Upper lobe of right lung (tissue), 1 donor: Measurements from ENCODE around the gene ACTL7B. TPM values are rescaled to one million over a fixed set of nuclear protein-coding genes. Genes with fewer than 3 reads are reported as not detected.

Source experiments
- ATAC-seq: fragments of 200-7000 bp; cut with Tn5 transposase; one replicate; pipeline ENCODE4 v1.9.1; 2020; ENCODE audit warnings: mild to moderate bottlenecking, moderate library complexity
- DNase-seq: peaks from one replicate; pipeline ENCODE4 v3.0.0-alpha.2; 2020
- H3K27ac ChIP-seq: fragments of 200-600 bp; one replicate; pipeline ENCODE4 v1.8.0; 2022
- H3K27me3 ChIP-seq: fragments of 200-600 bp; one replicate; pipeline ENCODE4 v1.8.0; 2022; ENCODE audit warnings: mild to moderate bottlenecking
- H3K36me3 ChIP-seq: fragments of 200-600 bp; one replicate; pipeline ENCODE4 v1.8.0; 2022
- H3K4me1 ChIP-seq: fragments of 200-600 bp; one replicate; pipeline ENCODE4 v1.8.0; 2022
- H3K4me3 ChIP-seq: fragments of 200-600 bp; one replicate; pipeline ENCODE4 v1.8.0; 2022; ENCODE audit warnings: mild to moderate bottlenecking
- H3K9me3 ChIP-seq: fragments of 200-600 bp; one replicate; pipeline ENCODE4 v1.8.0; 2022
- intact Hi-C: fragments of 100-400 bp; cut with DNase I; formaldehyde crosslinking; loops from one replicate; pipeline ENCODE4 v1.11.0; 2022
- total RNA-seq: library from RNA; stranded (reverse); fragmentation: NEBNext Ultra II Directional; extraction: Animal tissue kit (Norgen Biotek cat#: 25700); gene quantifications from one replicate; pipeline ENCODE4 v1.2.1, GENCODE V29; 2021
- TF ChIP-seq, protein P1 (sequence below): fragments of 200-600 bp; IDR thresholded peaks from one replicate; pipeline ENCODE4 v1.8.0; 2022; ENCODE audit warnings: antibody characterized with exemption
- donor health status: DM: no; HTN: yes; CAD: no; lungs with severe emphysema.

Gene ACTL7B
- total RNA-seq, 1 donor from 2014 or later, result not detected

DNA sequence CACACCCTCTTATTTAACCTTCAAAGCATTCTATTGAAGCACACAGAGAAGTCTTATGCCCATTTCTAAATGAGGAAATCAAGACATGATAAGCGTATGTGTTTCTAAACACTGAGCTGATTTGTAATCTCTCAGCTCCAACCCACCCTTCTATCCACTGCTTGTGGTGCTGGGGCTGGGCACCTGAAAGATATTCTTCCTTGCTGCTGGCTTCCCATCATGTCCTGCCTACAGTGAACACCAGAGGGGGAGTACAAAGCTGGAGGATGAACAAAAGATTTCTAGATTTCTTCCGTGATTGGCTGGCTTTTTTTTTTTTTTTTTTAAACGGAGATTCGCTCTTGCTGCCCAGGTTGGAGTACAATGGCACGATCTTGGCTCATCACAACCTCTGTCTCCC is 20.6 kb upstream of the ACTL7B start:
- Histone ChIP-seq H3K4me3 (no peak overlapping the region), H3K36me3 (peaks cover 87% of the 10 kb centered on the region), H3K27ac (no peak overlapping the region), H3K4me1 (no peaks in the 10 kb centered on the region), H3K9me3 (no peaks in the 10 kb centered on the region), H3K27me3 (no peaks in the 10 kb centered on the region)
- TF ChIP-seq, protein P1, sequence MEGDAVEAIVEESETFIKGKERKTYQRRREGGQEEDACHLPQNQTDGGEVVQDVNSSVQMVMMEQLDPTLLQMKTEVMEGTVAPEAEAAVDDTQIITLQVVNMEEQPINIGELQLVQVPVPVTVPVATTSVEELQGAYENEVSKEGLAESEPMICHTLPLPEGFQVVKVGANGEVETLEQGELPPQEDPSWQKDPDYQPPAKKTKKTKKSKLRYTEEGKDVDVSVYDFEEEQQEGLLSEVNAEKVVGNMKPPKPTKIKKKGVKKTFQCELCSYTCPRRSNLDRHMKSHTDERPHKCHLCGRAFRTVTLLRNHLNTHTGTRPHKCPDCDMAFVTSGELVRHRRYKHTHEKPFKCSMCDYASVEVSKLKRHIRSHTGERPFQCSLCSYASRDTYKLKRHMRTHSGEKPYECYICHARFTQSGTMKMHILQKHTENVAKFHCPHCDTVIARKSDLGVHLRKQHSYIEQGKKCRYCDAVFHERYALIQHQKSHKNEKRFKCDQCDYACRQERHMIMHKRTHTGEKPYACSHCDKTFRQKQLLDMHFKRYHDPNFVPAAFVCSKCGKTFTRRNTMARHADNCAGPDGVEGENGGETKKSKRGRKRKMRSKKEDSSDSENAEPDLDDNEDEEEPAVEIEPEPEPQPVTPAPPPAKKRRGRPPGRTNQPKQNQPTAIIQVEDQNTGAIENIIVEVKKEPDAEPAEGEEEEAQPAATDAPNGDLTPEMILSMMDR, result no peak
- no peak for ATAC-seq
- DNase-seq, result no peak
- intact Hi-C loops, result no loop called here

DNA sequence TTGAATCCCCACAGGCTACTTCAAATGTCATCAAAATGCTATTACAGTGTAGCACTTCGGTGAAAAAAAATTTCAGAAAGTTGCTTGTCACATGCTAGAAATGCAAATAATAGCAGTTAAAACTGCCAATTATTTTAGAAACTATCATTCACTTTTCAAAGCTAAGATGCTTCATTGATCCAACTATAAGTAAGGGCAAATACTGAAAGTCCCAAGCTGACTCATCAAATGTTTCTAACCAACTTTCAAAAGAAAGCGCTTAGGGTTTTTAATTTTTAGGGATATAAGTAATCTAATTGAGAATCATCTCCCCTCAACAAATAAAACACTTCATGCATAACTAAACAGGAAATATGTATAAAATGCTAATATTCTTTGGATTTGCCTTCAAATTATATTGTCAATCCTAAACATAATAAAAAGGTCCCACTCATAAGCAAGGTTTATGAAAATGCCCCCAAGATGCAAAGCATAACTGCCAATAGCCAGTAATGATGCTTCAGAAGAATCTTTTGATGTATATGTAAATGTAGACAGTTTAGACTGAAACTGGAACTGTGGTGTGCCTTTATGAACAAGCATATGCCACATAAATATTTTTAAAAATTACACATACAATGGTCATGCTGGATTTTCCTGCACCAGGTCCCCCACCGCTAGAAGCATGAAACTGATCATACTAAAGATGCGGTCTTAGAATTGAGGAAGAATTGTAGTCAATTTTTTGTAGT is 18.4 kb upstream of the ACTL7B start:
- no peaks in the 10 kb centered on the region for H3K4me1 ChIP-seq
- H3K27me3 ChIP-seq, result no peaks in the 10 kb centered on the region
- intact Hi-C loops, result no loop called here
- no peak overlapping the region for H3K4me3 ChIP-seq
- no peak overlapping the region for H3K27ac ChIP-seq
- H3K9me3 ChIP-seq, result no peaks in the 10 kb centered on the region
- TF ChIP-seq, protein P1, result no peak
- H3K36me3 ChIP-seq, result peaks cover 84% of the 10 kb centered on the region
- DNase-seq, result no peak
- no peak for ATAC-seq

DNA sequence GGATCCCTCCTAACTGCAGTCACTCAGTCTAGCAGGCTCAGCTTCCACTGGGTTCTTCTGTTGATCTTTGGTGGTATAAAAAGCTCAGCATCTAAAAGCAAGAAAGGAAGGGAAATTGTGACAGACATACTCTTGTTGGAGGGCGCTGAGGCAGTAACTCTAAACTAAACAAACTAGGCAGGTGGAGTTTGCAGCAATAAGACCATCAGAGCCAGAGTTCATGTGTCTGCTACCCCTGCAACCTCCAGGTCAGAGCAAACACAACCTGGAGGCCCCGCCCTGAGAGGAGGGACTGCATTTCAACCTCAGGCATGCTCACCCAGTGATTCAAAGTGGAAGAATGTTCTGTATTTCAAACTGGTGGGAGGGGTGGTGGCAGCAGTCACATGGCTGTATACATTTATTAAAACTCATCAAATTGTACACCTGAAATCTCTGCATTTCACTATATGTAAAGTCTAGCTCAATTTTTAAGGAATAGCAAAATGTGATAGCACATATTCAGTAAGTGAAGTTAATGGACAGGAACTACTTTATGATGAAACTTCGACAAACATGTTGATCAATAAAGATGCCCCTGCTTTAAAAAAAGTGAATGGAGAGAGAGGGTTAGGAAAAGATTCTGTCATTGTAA is 13.4 kb upstream of the ACTL7B start:
- Histone ChIP-seq H3K36me3 (peaks cover 46% of the 10 kb centered on the region), H3K27me3 (no peaks in the 10 kb centered on the region), H3K27ac (no peak overlapping the region), H3K4me3 (no peak overlapping the region), H3K9me3 (no peaks in the 10 kb centered on the region), H3K4me1 (no peaks in the 10 kb centered on the region)
- DNase-seq, result no peak
- intact Hi-C loops, result no loop called here
- TF ChIP-seq, protein P1, result no peak
- ATAC-seq, result peak; percentile 75

DNA sequence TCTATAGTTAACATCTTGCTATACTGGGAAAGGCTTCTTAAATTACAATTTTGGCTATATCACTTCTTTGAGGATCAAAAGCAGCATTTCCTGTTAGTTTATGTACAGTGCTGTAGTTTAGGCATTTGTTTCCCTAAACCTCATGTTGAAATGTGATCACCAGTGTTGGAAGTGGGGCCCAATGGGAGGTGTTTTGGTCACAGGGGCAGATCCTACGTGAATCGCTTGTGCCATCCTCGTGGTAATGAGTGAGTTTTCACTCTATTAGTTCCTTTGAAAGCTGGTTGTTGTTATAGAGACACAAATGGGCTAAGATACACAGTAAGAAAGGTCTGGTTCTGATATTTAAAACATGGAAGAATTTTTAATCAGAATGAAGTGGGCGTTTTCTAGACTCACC is 12.0 kb upstream of the ACTL7B start:
- Histone ChIP-seq H3K4me1 (no peaks in the 10 kb centered on the region), H3K9me3 (no peaks in the 10 kb centered on the region), H3K27ac (no peak overlapping the region), H3K36me3 (peaks cover 32% of the 10 kb centered on the region), H3K4me3 (no peak overlapping the region), H3K27me3 (no peaks in the 10 kb centered on the region)
- TF ChIP-seq, protein P1, result no peak
- no peak for DNase-seq
- intact Hi-C loops, result no loop called here
- no peak for ATAC-seq

DNA sequence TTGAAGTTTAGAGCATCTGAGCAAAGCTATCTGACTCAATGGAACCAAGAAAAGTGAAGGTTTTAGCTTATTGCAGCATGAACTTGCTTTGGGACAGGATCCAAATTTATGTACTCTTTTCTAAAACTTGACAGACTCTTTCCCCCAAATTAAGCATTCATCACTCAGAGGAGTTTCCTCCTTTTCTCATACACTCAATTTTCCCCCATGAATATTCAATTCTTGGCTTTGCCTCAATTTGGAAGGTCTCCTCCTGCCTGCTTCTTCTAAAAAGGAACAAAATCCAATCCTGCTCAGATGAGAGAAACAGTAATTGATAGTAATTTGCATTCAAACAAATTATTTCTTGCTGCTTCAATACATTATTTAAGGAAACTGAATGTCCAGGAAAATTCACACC is 11.3 kb upstream of the ACTL7B start:
- Histone ChIP-seq H3K27ac (no peak overlapping the region), H3K9me3 (no peaks in the 10 kb centered on the region), H3K4me3 (no peak overlapping the region), H3K27me3 (no peaks in the 10 kb centered on the region), H3K36me3 (peaks cover 32% of the 10 kb centered on the region), H3K4me1 (no peaks in the 10 kb centered on the region)
- DNase-seq, result no peak
- intact Hi-C loops, result no loop called here
- no peak for ATAC-seq
- TF ChIP-seq, protein P1, result no peak
